ENCODE measurements around the gene BICRA. TPM values are rescaled to one million over a fixed set of nuclear protein-coding genes. Genes with fewer than 3 reads are reported as not detected.

BICRA gene
- total and polyA plus RNA-seq, 2 of the 8 experiments (the other 6 are each of a cell fraction or from before 2014, with no cell fraction given) = 1.5 to 29.2 TPM

DNA sequence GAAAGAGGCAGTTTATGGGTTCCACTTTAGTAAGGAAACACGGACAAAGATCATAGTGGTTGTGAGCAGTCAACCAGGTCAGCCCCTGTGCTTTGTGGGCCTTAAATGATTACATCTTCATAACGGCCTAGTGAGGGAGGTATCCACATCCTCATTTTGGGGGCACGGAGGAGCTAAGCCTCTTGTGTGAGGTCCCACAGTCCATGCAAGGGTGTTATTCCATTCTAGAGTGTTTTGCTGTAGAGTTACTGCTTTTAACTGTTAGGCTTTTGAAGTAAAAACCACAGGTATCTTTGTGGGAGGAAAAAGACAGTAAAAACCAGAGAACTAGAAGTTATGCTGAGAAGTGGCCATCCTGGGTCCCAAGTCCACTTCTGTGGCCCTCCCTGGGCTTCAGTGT lies 140.4 kb downstream of the BICRA start:
- H2BK20ac ChIP-seq (ENCODE audit: low read length) = no peak overlapping the region
- H3K4me2 ChIP-seq (ENCODE audit: insufficient read depth in 1 of 2, low read depth in 2 of 2, low read length in 2 of 2) = no peak overlapping the region
- H2BK5ac ChIP-seq (ENCODE audit: low read depth, low read length) = no peak overlapping the region
- peaks cover 0 to 6% (median 0%) of the 10 kb centered on the region in 4 experiments; a peak in 3 of 7 replicates for H3K4me1 ChIP-seq (replicated peaks in 1 of 4; ENCODE audit: control insufficient read depth in 3 of 4, insufficient read depth in 4 of 4, low read length in 3 of 4)
- no peak overlapping the region for H2AK5ac ChIP-seq (ENCODE audit: low read depth, low read length)
- WGBS, 2 experiments (ENCODE audit: extremely low coverage in 1 of 2, insufficient coverage in 1 of 2, insufficient read length in 1 of 2, insufficient replicate concordance in 2 of 2, low coverage in 1 of 2, low lambda C conversion rate in 2 of 2, missing lambda C conversion rate in 1 of 2) = 96% methylated on average over 3 of the region's 3 CpGs; no CpG with 5 or more reads in 1 of the 2 experiments
- no peak overlapping the region for H2BK120ac ChIP-seq (replicated peaks; ENCODE audit: low read depth, low read length)
- no peak overlapping the region for H2BK12ac ChIP-seq (ENCODE audit: low read depth, low read length)
- H3K14ac ChIP-seq (ENCODE audit: insufficient read length) = no peak overlapping the region
- H3K23me2 ChIP-seq (ENCODE audit: low read depth, low read length) = peaks cover 2% of the 10 kb centered on the region; the same call in 1 of the 2 replicates
- POLR2A ChIA-PET (ENCODE audit: partially characterized antibody) = interaction anchor here (0.8 to 11.1 kb wide), 6 partner anchors 8 to 40 kb away, joined by 3 to 204 read pairs (median 4); partner anchors contain the start of gene SELENOW
- H3K9ac ChIP-seq (replicated peaks in 1 of 4; ENCODE audit: extremely low read depth in 1 of 4, low read depth in 3 of 4, low read length in 3 of 4) = no peak overlapping the region; a peak in 3 of 7 replicates
- H3K4me3 ChIP-seq (ENCODE audit: extremely low read depth in 1 of 4, insufficient read depth in 2 of 4, low read depth in 3 of 4, low read length in 4 of 4) = no peak overlapping the region
- H3K4ac ChIP-seq (replicated peaks; ENCODE audit: insufficient read length, low read depth, low read length) = no peak overlapping the region
- DNase-seq (ENCODE audit: low read depth in 1 of 2, low spot score in 2 of 2) (no peak), FAIRE-seq (no peak)
- TF ChIP-seq POLR2A (IDR thresholded peaks at IDR 0.05; ENCODE audit: control extremely low read depth in 1 of 2, low read depth in 2 of 2, low read length in 2 of 2) (0 out of 3 replicates have a peak, but pooled peaks of 1 of the 2 experiments have one; percentile 20), POLR2AphosphoS5 (IDR thresholded peaks at IDR 0.05; ENCODE audit: low read depth, low read length) (0 out of 2 replicates have a peak, but pooled peaks have one; percentile 15), TEAD4 (IDR thresholded peaks at IDR 0.05; ENCODE audit: low read depth, low read length) (no peak)
- CTCF ChIA-PET (ENCODE audit: partially characterized antibody) = interaction anchor here (0.7 to 3.5 kb wide), 2 partner anchors 16 to 37 kb away, joined by 3 to 13 read pairs; no protein-coding TSS in a partner anchor
- peaks cover 10% of the 10 kb centered on the region; the same call in 1 of the 2 replicates for H3K79me1 ChIP-seq (ENCODE audit: low read depth, low read length)
- no peak overlapping the region for H3K23ac ChIP-seq (ENCODE audit: insufficient read length)
- H3K36me3 ChIP-seq (ENCODE audit: control insufficient read depth in 2 of 4, insufficient read depth in 4 of 4, low read length in 3 of 4) = peaks cover 39 to 69% (median 63%) of the 10 kb centered on the region in 4 experiments
- H4K5ac ChIP-seq (ENCODE audit: insufficient read length, low read depth, low read length) = no peak overlapping the region
- no peak overlapping the region for H3K56ac ChIP-seq (replicated peaks; ENCODE audit: insufficient read length, low read depth, low read length)
- no peak overlapping the region for H3K27ac ChIP-seq (ENCODE audit: low read depth, low read length)
- H3K18ac ChIP-seq (ENCODE audit: extremely low read depth, low read length) = no peak overlapping the region
- H3K27me3 ChIP-seq (replicated peaks in 1 of 4; ENCODE audit: control insufficient read depth in 3 of 4, extremely low read depth in 1 of 4, insufficient read depth in 3 of 4, low read length in 3 of 4) = no peaks in the 10 kb centered on the region
- H3K9me3 ChIP-seq (ENCODE audit: insufficient read depth in 2 of 2, low read depth in 1 of 2, low read length in 1 of 2) = no peaks in the 10 kb centered on the region
- no peak overlapping the region for H4K91ac ChIP-seq (replicated peaks; ENCODE audit: insufficient read length, low read length)
- H3K79me2 ChIP-seq (ENCODE audit: control insufficient read depth in 1 of 2, insufficient read depth in 2 of 2, low read length in 2 of 2) = peaks cover 3 to 37% of the 10 kb centered on the region in 2 experiments; a peak in 3 of 4 replicates
- H4K8ac ChIP-seq (ENCODE audit: extremely low read depth, insufficient read depth, low read length) = no peak overlapping the region
- no peak overlapping the region for H2BK15ac ChIP-seq (ENCODE audit: low read length)
- no peak overlapping the region for H2AFZ ChIP-seq (ENCODE audit: low read length)
- H4K20me1 ChIP-seq (replicated peaks in 1 of 2; ENCODE audit: control insufficient read depth in 1 of 2, insufficient read depth in 2 of 2, low read length in 2 of 2) = peaks cover 8 to 12% of the 10 kb centered on the region in 2 experiments

All from H1 (cell line).